Measurements from ENCODE around the gene HECTD2.

DNA sequence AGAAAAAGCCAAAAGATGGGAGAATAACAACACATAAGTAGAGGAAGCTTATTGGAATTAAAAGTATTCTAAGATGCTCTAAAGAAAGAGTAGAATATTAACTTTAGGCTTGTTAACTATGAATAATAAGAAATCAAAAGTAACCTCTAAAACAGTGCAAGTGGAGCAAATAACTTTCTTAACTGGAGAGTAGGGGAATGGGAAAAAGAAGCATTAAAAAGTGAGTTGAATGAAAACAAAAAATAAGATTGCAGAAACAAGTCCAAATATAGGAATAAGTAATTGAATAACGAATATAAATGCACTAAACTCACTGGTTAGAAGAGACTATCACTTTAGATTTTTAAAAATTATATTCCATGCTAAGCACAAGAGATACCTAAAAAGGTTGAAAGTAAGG lies 63.9 kb downstream of the HECTD2 start:
- TF ChIP-seq, protein P1, sequence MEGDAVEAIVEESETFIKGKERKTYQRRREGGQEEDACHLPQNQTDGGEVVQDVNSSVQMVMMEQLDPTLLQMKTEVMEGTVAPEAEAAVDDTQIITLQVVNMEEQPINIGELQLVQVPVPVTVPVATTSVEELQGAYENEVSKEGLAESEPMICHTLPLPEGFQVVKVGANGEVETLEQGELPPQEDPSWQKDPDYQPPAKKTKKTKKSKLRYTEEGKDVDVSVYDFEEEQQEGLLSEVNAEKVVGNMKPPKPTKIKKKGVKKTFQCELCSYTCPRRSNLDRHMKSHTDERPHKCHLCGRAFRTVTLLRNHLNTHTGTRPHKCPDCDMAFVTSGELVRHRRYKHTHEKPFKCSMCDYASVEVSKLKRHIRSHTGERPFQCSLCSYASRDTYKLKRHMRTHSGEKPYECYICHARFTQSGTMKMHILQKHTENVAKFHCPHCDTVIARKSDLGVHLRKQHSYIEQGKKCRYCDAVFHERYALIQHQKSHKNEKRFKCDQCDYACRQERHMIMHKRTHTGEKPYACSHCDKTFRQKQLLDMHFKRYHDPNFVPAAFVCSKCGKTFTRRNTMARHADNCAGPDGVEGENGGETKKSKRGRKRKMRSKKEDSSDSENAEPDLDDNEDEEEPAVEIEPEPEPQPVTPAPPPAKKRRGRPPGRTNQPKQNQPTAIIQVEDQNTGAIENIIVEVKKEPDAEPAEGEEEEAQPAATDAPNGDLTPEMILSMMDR (conservative IDR thresholded peaks at IDR 0.05 in 1 of 2, IDR thresholded peaks at IDR 0.05 in 1 of 2; ENCODE audit: extremely low read depth in 1 of 2, insufficient read depth in 1 of 2, low read depth in 1 of 2, low read length in 2 of 2), result no peak
- TF ChIP-seq EZH2 (IDR thresholded peaks at IDR 0.05; ENCODE audit: borderline replicate concordance, low read length), result no peak
